NOMO-1 treated with DMSO at 0.1 percent for 48 hours (cell line): ENCODE results near the gene CAB39L.

Source experiments
- DNase-seq: peaks from one replicate; lab custom pipeline; 2025; ENCODE audit not compliant: unreplicated experiment; lab: John Stamatoyannopoulos, UW

The CAB39L gene

DNA sequence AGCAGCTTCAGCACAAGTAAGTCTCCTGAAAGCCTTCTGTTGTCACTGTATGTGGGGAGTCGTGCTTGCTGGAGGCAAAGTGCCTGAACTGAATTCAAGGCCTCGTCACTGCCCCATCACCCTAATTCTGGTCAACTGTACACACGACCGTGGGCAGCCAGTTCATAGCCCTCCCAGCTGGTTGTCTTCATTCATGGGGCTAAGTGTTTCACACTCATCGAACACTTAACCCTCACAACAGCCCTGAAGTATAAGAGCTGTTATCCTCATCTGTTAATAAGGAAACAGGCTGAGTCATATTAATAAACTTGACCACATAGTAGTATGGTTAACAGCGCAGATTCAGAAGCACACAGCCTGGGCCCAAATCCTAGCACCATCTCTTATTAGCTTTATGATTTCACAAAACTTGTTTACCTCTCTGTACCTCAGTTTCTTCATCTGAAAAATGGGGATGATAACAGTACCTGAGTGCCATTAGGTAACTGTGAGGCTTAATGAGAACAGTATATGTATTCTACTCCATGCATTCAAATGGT is 129.5 kb downstream of the CAB39L start:
- DNase-seq, result no peak

DNA sequence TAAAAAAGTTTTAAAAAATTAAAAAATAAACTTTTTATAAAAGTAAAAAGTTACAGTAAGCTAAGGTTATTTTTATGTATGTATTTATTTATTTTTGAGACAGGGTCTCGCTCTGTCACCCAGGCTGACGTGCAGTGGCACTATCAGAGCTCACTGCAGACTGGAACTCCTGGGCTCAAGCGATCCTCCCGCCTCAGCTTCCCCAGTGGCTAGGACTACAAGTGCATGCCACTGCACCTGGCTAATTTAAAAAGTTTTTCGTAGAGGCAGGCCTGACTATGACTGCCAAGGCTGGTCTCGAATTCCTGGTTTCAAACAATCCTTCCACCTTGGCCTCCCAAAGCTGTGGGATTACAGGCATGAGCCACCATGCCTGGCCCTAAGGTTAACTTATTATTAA is 132.0 kb downstream of the CAB39L start:
- DNase-seq, result no peak

DNA sequence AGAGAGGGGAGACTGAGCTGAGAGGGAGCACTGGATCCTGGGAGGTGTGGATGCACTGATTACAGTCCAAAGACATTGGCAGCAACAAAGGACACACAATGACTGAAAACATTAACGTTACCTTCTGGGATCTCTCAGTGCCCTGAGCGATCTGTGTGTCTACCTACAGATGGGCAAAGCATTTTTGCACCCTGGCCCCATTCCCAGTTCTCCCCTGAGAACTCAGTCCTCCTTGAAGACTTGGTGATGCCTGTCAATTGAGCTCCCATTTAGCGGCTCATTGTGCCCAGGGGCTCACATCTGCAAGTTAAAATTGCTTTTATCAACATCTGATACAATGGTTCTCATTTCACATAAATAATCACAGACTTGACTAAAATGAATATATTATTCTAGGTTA is 133.6 kb downstream of the CAB39L start:
- no peak for DNase-seq

DNA sequence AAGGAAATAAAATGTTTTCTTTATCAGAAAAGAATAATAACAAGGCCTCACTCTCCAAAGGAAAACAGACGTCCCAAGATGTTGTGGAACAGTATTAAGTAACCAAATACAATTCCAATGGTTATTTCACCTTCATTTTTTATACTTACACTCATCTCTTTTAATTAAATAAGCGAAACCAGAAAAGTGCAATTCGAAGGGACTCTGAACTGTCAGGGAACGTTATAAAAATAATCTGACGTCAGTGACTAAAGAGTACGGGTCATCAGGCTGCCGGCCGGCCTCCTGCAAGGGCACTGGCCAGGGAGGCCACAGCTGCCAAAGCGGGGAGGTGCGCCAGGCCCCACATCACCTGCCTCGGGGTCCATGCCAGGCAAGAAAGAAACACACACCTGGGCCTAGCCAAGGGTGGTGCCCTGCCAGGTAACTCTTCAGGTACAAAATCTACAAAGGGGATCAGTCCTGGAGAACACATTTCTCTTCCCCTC is 134.9 kb downstream of the CAB39L start:
- DNase-seq, result no peak

DNA sequence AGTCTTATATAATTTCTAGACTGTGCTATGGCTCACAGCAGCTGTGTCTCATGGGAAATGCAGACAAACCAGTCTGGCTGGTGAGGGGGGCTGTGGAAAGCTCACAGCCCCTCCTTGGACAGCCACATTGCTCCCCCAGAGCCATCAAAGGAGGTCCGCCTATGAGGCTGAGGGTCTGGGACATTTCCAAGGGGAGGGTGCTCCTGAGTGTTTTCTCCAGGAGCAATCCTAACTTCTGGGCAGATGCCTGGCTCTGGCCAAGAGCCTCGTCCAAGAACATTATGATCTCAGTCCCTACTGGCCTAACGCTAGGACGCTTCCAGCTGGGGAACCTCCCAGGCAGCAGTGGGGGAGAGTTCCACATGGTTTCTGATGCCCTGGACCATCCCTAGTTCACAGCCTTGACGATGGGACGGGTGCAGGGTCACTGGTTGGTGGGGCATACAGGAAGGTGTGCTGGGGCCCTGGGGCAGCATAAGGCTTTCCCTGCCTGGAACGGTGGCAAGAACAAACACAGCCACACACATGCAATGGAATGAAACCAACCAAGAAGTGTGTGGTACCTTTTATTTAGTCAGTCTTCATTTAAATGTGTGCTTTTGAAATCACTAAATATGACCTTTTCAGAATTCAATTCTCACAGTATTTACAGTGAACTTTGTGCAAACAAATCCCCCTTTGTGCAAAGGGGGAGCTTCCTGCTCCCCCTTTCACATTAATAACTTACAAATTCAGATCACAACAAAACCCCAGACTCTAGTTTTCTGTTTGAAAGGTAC is 135.6 kb downstream of the CAB39L start:
- DNase-seq, result no peak

DNA sequence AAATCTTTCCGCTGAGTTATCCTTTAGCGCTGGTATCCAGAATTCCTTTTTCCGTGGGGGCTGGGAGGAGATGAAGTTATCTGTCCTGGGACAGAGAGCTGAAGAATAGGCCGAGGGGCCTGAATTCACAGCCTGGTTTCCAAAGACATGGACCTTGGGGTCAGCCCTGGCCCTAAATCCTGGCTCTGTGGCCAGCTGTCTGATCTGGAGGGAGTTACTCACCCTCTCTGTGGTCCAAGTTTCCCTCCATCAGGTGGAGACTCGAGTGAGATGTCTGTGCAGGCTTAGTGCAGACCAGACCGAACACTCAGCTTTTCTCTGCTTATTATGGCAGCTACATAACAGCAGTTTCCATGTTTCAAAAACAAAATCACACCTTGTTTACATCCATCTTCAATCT is 136.5 kb downstream of the CAB39L start:
- no peak for DNase-seq

DNA sequence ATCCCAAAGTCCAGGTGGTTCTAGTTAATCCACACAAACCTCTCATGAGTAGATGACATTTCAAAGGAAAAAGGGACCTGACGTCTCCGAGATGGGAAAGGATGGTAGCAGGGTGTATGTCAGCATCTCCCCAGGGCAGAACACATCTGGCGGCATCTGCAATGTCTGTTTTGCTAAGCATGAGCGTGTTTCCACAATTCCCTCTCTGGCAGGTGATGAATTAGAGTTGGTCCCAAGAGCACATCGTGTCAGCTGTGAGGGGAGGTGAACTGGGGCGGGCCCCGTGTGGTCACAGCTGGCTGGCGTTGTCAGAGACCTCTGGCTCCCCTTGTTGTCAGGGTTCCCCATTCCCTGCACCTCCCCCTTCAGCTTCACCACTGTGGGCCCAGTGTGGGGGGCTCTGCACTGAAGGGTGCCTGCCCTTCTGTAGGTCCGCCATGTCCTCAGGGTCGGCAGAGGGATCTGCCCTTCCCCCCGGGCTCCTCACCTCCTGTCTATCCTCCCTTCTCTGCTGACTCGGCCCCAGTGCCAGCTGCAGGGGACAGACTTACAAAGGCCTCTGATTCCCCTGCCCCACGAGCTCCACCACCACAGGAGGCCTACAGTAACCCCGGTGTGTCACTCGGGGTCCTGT is 138.0 kb downstream of the CAB39L start:
- DNase-seq, result no peak

DNA sequence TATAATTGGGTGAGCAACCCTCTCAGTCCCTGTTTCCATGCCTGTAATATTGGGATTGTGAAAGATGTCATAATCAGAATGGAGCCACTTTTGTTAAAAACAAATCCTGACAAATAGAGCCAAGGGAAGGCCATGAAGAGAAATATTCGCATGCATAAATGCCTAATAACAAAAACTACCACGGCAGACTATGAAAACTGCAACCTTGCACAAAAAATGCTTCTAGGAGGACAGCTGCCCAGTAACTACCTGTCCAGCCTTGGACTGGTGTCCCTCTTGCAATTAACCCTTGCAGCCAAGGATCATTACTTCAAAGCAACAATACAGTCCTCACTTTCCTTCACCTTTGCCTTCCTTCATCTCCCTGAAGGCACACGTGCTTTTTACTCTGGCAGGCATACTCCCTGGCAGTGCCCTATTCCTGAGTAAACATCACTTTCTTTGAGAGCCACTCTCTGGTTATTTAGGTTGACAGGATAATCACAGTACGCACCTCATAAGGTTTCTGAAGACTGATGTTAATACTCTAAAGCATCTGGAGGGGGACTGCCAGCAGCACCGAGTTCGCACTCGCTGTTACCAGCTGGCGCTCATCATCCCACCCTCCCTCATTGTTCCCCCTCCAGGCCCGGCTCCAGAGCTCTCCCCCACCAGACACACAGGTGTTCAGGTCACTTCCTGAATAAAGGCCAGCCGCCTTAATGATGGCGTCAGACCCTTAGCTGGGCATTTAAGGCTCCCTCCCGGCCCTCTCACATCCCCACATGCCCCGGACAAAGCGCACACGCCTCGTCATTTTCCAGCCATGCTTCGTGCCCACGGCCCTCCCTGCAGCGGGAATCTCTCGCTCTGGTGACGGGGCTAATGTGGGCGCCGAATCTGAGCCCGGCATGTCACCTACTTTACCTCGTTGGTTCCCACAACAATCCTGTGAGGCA is 138.8 kb downstream of the CAB39L start:
- DNase-seq, result no peak

DNA sequence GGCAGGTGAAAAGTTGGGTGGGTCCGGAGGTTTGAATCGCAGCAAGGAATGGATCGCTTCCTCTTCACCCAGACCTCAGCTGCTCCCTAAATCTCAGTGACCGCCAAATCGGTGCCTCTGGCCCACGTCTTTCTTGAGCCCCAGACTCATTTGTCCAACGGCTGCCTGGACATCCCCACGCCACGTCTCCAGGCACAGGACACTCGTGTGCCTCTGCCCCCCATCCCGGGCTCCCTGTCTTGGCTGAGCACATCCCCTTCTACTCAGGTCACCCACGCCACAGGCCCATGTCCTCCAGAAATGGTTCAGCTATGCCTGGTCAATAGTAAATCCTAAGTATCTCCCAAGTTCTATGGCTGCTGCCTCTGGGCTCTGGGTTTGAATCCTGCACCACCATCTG is 139.5 kb downstream of the CAB39L start:
- no peak for DNase-seq

DNA sequence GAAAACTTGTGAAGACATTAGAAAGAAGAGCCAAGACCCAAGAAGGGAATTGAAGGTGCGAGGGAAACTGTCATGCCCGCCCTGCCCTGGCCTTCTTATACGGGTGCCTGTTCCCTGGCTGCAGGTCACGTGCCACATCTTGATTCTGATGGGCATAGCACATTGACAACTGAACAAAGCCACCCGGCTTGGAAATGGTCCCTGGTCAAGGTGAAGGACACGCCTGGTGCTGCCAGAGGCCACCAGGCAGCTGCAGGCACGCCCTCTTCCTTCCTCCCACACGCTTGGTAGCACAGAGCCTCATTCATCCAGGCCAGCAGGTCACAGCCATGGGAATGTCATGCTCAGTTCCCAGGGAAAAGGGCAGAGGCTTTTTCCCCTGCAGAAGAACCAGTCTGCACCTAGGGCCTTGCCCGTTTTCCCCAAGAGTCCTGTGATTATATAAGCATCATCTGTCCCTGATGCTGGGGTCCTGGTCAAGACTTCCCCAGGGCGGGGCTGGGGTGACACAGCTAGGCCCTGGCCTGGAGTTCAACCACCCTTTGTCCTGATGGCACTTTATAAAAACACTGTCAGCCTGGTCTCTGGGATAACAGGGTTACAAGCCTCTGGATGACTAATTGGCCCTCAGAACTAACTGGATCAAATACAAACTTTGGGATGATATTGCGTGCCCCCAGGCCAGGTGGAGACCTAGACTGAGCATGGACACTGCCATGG is 140.2 kb downstream of the CAB39L start:
- DNase-seq, result no peak

DNA sequence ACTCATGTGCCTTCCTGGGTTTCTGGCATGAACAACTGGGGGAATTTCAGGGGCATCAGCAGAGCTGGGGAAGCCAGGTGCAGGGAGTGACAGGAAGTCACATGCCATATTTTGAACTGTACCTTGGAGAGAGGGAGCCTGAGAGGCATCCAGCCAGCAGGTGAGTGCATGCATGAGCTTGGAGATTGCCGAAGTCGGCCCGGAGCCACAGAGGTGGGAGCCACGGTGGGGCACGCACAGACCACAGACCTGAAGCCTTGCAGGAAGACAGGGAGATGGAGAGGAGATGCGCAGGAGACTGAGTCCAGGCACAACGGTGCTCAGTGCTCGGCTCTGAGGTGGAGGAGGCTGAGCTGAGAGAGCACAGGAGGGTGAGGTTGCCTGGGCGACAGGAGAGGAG is 141.0 kb downstream of the CAB39L start:
- no peak for DNase-seq

DNA sequence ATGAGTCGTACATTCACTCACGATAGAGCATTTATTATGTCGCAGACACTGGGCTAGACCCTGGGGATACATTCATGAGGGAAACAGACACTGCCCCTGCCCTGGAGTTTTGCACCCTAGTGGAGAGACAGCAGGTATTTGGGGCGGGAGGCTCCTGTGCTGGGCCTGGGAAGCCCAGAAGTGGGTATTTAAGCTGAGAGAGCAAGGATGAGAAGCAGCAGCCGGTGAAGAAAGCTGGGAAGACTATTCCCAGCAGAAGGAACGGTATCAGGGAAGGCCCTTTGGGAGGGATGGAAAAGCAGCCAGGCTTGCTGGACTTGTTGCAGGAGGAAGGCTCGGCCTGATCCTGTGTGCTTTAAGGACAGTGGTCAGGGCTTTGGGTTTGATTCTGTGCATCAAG is 141.6 kb downstream of the CAB39L start:
- no peak for DNase-seq

DNA sequence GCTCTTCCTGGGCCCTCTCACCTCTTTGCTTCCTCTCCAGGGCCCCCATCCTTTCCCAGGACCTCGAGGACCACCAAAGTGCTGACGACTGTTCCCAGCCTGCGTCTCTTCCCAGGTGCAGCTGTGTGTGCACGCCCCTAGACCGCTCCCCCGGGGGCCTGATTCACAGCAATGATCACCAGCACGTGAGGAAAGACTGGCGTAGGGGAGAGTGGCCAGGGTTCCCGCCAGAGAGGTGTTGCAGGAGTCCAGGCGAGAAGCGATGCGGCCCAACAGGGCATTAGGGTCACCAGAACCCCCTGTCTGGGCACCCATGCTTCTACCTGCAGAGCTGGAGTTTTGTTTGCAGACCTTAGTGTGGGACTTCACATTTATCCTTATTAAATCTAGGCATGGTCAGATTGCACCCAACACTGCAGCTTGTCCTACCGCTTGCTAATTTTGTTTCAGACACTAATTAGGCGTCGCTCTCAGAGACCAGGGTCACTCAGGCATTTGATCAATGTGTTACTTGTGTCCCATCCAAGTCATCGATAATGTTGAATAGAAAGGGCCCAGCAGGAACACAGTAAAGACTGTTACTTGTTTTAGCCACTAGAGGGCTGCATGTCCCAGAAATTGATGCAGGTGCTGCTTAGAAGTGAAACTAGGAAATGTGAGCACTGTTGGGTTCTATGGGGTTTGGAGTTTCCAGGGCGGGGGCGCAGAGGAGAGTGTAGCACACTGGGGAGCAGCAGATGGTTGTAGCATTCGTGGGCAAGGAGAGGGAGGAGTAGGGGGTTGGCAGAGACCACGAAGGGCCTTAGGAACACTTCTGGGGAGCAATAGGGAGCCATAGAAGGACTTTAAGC is 142.9 kb downstream of the CAB39L start:
- DNase-seq, result peak; percentile 84

DNA sequence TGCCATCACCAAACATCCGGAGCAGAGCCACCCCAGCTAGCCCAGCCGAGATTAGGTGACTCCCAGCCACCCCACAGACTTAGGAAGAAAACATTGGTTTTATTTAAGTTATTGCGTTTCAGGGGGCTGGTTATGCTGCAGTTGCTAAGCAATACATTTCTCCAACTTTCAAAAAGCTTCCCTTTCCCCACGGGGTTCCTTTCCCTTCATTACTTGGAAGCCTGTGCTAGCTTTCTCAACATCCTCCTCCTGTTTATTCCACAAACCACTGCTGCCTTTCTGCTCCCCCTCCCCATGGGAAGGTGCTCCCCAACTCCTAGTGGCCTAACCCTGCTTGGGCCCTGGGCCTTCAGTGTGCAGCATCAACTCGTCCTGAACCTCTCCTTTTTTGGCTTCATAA is 143.6 kb downstream of the CAB39L start:
- DNase-seq, result no peak

DNA sequence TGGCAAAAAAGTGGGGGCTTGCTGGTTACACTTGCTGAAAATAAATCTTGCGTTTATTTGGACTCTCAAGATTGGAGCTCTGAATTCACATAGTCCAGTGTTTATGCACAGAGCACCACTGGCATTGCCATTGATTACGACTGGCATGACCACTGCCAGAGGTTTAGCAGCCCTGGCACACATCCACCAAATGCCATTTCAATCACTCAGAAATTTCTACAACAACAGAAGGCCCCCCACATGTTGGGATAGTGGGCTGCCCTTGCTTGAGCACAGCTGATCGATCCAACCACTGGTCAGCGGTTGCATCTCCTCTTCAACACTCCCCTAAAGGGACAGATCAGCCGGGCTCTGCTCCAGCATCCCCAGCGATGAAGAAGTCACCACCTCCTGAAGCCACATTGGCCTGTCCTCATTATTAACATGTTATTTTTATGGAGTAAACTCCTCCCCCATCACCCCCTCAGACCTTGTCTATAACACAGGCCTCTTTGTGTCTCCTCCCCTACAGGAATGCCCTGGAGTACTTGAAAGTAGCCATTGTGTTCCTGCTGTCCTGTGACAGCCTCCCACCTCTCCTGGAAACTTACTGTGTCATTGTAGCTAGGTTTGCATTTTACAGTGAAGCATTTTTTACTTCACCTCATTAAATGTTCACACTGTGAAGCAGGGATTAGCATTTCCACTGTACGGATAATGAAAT is 144.8 kb downstream of the CAB39L start:
- DNase-seq, result no peak

DNA sequence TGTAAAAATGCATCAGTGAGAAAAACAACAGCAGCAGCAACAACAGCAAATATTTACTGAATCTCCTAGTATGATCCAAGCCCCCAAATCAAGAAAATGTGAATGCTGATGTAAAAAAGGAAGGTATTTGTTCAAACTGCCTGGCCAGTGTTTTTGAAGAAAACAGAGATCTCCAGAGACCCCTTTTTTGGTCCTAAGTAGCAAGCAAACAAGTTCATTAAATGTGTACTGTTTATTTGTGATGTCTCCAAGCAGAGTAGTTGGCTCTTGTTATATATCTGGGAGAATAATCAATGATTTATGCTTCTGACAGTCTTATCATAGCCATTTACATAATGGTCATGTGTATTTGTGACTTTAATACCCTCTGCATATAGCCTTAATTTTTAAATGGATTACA is 145.4 kb downstream of the CAB39L start:
- DNase-seq, result no peak

DNA sequence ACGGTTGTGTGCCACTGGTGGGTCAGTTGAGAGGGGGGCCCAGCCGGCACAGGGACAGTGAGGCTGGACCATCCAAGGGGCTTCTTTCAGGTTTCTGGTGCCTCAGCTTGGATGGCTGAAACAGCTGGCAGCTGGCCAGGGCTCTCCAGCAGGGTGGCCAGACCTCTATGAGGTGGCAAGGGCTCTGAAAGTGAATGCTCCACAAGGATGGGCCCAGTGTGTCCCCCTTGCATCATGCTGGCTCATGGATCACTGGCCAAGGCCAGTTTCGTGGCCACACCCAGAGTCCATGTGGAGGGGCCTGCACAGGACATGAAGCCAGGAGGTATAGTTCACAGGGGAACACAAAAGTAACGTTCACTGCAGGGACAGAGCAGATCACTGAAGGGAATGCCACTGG is 146.5 kb downstream of the CAB39L start:
- no peak for DNase-seq

DNA sequence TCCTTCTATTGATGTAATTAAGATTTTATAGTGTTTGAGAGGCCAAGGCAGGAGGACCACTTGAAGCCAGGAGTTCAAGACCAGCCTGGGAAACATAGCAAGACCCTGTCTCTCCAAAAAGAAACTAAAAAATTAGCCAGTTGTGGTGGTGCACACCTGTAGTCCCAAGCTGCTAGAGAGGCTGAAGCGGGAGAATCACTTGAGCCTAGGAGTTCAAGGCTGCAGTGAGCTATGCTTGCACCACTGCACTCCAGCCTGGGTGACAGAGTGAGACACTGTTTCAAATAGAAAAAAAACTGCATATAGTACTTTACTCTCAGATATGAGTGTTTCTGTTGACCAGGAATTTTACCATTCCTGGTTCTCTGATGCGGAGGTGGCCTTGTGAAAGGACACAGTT is 147.2 kb downstream of the CAB39L start:
- no peak for DNase-seq

DNA sequence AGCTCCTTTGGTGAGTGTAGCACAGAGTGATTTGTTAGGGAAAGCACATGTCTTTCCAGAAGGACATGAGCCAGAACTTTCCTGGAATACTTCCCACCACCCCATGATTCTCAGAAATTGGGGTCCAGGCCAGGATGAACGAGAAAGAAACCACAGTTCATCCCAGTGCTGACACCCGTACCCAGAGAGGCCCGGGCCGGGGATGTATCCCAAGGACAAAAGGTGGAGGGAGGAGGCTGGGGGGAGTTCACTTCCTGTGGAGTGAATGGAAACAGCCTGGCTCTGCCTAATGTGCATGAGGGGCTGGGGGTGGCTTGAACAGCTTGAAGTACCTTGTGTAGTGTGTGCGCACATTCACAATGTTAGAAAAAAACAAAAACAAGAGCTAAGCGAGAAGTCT is 148.6 kb downstream of the CAB39L start:
- DNase-seq, result no peak
